ENCODE data around the gene PLSCR3.
A peak's percentile ranks its signal among the peaks of the same experiment; 100 is the strongest.

Gene PLSCR3

DNA sequence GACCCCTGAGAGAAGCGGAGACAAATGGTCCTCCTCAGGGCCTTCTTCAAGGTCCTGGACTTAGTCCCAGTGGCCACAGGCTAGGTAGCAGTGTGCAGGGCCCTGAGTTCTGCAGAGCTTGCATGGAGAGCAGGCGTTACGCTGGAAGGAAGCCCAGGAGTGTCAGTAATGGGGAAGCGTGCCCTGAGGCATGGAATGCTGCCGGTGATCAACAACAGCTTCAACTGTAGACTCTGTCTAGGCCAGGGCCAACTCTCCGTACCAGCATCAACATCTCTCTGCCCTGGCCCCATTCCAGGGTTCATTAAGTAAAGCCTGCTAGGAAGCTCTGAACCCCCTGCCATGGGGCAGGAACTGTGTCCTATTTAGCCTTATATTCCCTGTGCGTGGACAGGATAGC is 14.0 kb downstream of the PLSCR3 start:
- Histone ChIP-seq H2AK5ac (ENCODE audit: low read depth, low read length) (peak overlapping the region; percentile 1), H2BK120ac (ENCODE audit: low read depth, low read length) (no peak overlapping the region), H2BK5ac (ENCODE audit: low read length) (no peak overlapping the region), H3K9ac (ENCODE audit: low read depth, low read length, poor library complexity) (no peak overlapping the region), H3K36me3 (replicated peaks in 1 of 2; ENCODE audit: control insufficient read depth in 2 of 2, insufficient read depth in 2 of 2, low read length in 2 of 2) (no peaks in the 10 kb centered on the region), H3K27me3 (ENCODE audit: control insufficient read depth in 3 of 3, insufficient read depth in 3 of 3, low read depth in 1 of 3, low read length in 3 of 3) (peaks cover 3 to 56% (median 49%) of the 10 kb centered on the region in 3 experiments), H4K8ac (ENCODE audit: low read depth, low read length) (no peak overlapping the region), H3K14ac (ENCODE audit: low read length) (no peak overlapping the region), H3K79me1 (ENCODE audit: low read depth, low read length) (no peaks in the 10 kb centered on the region), H2AFZ (ENCODE audit: low read length) (peak overlapping the region; percentile 86), H3K4me1 (ENCODE audit: control insufficient read depth in 2 of 2, insufficient read depth in 1 of 2, low read depth in 1 of 2, low read length in 2 of 2) (peaks cover 8 to 10% of the 10 kb centered on the region in 2 donors), H2BK12ac (ENCODE audit: low read length) (no peak overlapping the region), H4K91ac (ENCODE audit: low read depth, low read length, poor library complexity) (no peak overlapping the region), H3K4me2 (ENCODE audit: insufficient read depth, low read length, poor library complexity, severe bottlenecking) (no peak overlapping the region), H2BK15ac (ENCODE audit: low read length) (peak overlapping the region; percentile 91), H3K4ac (ENCODE audit: low read length) (no peak overlapping the region), H3K27ac (replicated peaks; ENCODE audit: low read length) (no peak overlapping the region), H3K23ac (ENCODE audit: low read depth, low read length, poor library complexity) (peak overlapping the region; percentile 91), H3K18ac (ENCODE audit: low read length) (peak overlapping the region; percentile 77), H3K4me3 (ENCODE audit: low read length in 2 of 2) (no peak overlapping the region), H3K9me3 (replicated peaks in 1 of 2; ENCODE audit: control insufficient read depth in 2 of 2, insufficient read depth in 1 of 2, low read depth in 1 of 2, low read length in 2 of 2) (peaks cover 11 to 17% of the 10 kb centered on the region in 2 donors)
- WGBS, 2 donors (ENCODE audit: extremely low coverage in 2 of 2, insufficient read length in 2 of 2, insufficient replicate concordance in 1 of 2), result no CpG with 5 or more reads among the region's 7 CpGs
- no peak for DNase-seq (ENCODE audit: low spot score)

DNA sequence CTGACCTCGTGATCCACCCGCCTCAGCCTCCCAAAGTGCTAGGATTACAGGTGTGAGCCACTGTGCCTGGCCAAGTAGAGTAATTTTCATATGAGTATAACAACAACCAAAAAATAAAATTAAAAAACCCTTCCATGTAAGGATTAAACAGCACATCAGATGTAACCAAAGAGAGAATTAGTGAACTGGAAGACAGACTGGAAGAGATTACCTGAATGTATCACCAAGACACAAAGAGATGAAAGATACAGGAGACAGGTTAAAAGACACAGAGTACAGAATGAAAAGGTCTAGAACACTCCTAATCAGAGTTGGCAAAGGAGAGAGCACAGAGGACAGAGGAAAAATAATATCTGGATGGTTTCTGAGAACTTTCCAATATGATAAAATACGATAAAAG is 15.2 kb downstream of the PLSCR3 start:
- Histone ChIP-seq H3K79me1 (ENCODE audit: low read depth, low read length) (no peaks in the 10 kb centered on the region), H3K4ac (ENCODE audit: low read length) (no peak overlapping the region), H3K14ac (ENCODE audit: low read length) (no peak overlapping the region), H4K8ac (ENCODE audit: low read depth, low read length) (no peak overlapping the region), H2BK120ac (ENCODE audit: low read depth, low read length) (no peak overlapping the region), H3K4me3 (ENCODE audit: low read length in 2 of 2) (no peak overlapping the region), H3K4me1 (ENCODE audit: control insufficient read depth in 2 of 2, insufficient read depth in 1 of 2, low read depth in 1 of 2, low read length in 2 of 2) (peaks cover 7 to 8% of the 10 kb centered on the region in 2 donors), H3K9me3 (replicated peaks in 1 of 2; ENCODE audit: control insufficient read depth in 2 of 2, insufficient read depth in 1 of 2, low read depth in 1 of 2, low read length in 2 of 2) (peaks cover 11 to 17% of the 10 kb centered on the region in 2 donors), H3K4me2 (ENCODE audit: insufficient read depth, low read length, poor library complexity, severe bottlenecking) (no peak overlapping the region), H3K27me3 (ENCODE audit: control insufficient read depth in 3 of 3, insufficient read depth in 3 of 3, low read depth in 1 of 3, low read length in 3 of 3) (peaks cover 3 to 49% (median 42%) of the 10 kb centered on the region in 3 experiments), H2AFZ (ENCODE audit: low read length) (no peak overlapping the region), H2BK12ac (ENCODE audit: low read length) (no peak overlapping the region), H3K27ac (replicated peaks; ENCODE audit: low read length) (no peak overlapping the region), H3K36me3 (replicated peaks in 1 of 2; ENCODE audit: control insufficient read depth in 2 of 2, insufficient read depth in 2 of 2, low read length in 2 of 2) (no peaks in the 10 kb centered on the region), H2BK5ac (ENCODE audit: low read length) (no peak overlapping the region), H2BK15ac (ENCODE audit: low read length) (no peak overlapping the region), H3K9ac (ENCODE audit: low read depth, low read length, poor library complexity) (no peak overlapping the region), H3K18ac (ENCODE audit: low read length) (no peak overlapping the region), H2AK5ac (ENCODE audit: low read depth, low read length) (no peak overlapping the region), H3K23ac (ENCODE audit: low read depth, low read length, poor library complexity) (no peak overlapping the region), H4K91ac (ENCODE audit: low read depth, low read length, poor library complexity) (no peak overlapping the region)
- WGBS, 2 donors (ENCODE audit: extremely low coverage in 2 of 2, insufficient read length in 2 of 2, insufficient replicate concordance in 1 of 2), result no CpG with 5 or more reads among the region's 3 CpGs
- no peak for DNase-seq (ENCODE audit: low spot score)

DNA sequence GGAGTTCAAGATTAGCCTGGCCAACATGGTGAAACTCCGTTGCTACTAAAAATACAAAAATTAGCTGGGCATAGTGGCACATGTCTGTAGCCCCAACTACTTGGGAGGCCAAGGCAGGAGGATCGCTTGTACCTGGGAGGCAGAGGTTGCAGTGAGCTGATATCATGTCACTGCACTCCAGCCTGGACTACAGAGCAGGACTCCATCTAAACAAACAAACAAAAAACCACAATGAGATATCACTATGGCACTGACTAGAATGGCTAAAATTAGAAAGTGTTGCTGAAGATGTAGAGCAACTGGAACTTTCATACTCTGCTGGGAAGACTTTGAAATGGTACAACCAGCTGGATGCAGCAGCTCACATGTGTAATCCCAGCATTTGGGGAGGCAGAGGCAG is 20.0 kb downstream of the PLSCR3 start:
- no peak for DNase-seq (ENCODE audit: low spot score)
- no peak overlapping the region for H2BK12ac ChIP-seq (ENCODE audit: low read length)
- no peaks in the 10 kb centered on the region for H3K36me3 ChIP-seq (replicated peaks in 1 of 2; ENCODE audit: control insufficient read depth in 2 of 2, insufficient read depth in 2 of 2, low read length in 2 of 2)
- H4K8ac ChIP-seq (ENCODE audit: low read depth, low read length), result no peak overlapping the region
- H2BK15ac ChIP-seq (ENCODE audit: low read length), result no peak overlapping the region
- peaks cover 2 to 4% of the 10 kb centered on the region in 2 donors for H3K9me3 ChIP-seq (replicated peaks in 1 of 2; ENCODE audit: control insufficient read depth in 2 of 2, insufficient read depth in 1 of 2, low read depth in 1 of 2, low read length in 2 of 2)
- H3K23ac ChIP-seq (ENCODE audit: low read depth, low read length, poor library complexity), result no peak overlapping the region
- peaks cover 0 to 9% (median 0%) of the 10 kb centered on the region in 3 experiments for H3K27me3 ChIP-seq (ENCODE audit: control insufficient read depth in 3 of 3, insufficient read depth in 3 of 3, low read depth in 1 of 3, low read length in 3 of 3)
- H2AK5ac ChIP-seq (ENCODE audit: low read depth, low read length), result no peak overlapping the region
- no peak overlapping the region for H3K9ac ChIP-seq (ENCODE audit: low read depth, low read length, poor library complexity)
- no peak overlapping the region for H2AFZ ChIP-seq (ENCODE audit: low read length)
- H3K4me1 ChIP-seq (ENCODE audit: control insufficient read depth in 2 of 2, insufficient read depth in 1 of 2, low read depth in 1 of 2, low read length in 2 of 2), result no peaks in the 10 kb centered on the region
- H3K18ac ChIP-seq (ENCODE audit: low read length), result no peak overlapping the region
- no peaks in the 10 kb centered on the region for H3K79me1 ChIP-seq (ENCODE audit: low read depth, low read length)
- no peak overlapping the region for H3K4me2 ChIP-seq (ENCODE audit: insufficient read depth, low read length, poor library complexity, severe bottlenecking)
- H2BK5ac ChIP-seq (ENCODE audit: low read length), result no peak overlapping the region
- H3K4me3 ChIP-seq (ENCODE audit: low read length in 2 of 2), result no peak overlapping the region
- H2BK120ac ChIP-seq (ENCODE audit: low read depth, low read length), result no peak overlapping the region
- H3K27ac ChIP-seq (replicated peaks; ENCODE audit: low read length), result no peak overlapping the region
- WGBS, 2 donors (ENCODE audit: extremely low coverage in 2 of 2, insufficient read length in 2 of 2, insufficient replicate concordance in 1 of 2), result no CpG with 5 or more reads among the region's 2 CpGs
- H3K14ac ChIP-seq (ENCODE audit: low read length), result peak overlapping the region; percentile 71
- no peak overlapping the region for H4K91ac ChIP-seq (ENCODE audit: low read depth, low read length, poor library complexity)
- H3K4ac ChIP-seq (ENCODE audit: low read length), result no peak overlapping the region

DNA sequence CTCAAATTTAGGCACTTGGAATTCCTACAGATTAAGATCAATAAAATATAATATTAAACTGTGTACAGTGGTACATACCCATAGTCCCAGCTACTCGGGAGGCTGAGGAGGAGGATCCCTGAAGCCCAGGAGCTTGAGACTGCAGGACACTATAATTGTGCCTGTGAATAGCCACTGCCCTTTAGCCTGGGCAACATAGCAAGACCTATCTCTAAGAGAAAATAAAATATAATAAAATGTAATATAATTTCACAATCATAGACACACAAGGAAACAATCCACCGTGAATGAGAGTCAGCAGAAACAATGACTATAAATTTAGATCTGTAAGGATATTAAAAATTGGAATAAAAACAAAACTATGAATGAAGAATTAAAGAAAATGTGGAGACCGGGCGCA is 23.5 kb downstream of the PLSCR3 start:
- Histone ChIP-seq H3K4ac (ENCODE audit: low read length) (no peak overlapping the region), H3K4me3 (ENCODE audit: low read length in 2 of 2) (no peak overlapping the region), H3K9ac (ENCODE audit: low read depth, low read length, poor library complexity) (no peak overlapping the region), H3K9me3 (replicated peaks in 1 of 2; ENCODE audit: control insufficient read depth in 2 of 2, insufficient read depth in 1 of 2, low read depth in 1 of 2, low read length in 2 of 2) (no peaks in the 10 kb centered on the region), H2BK12ac (ENCODE audit: low read length) (no peak overlapping the region), H3K14ac (ENCODE audit: low read length) (no peak overlapping the region), H3K4me2 (ENCODE audit: insufficient read depth, low read length, poor library complexity, severe bottlenecking) (no peak overlapping the region), H3K36me3 (replicated peaks in 1 of 2; ENCODE audit: control insufficient read depth in 2 of 2, insufficient read depth in 2 of 2, low read length in 2 of 2) (no peaks in the 10 kb centered on the region), H3K4me1 (ENCODE audit: control insufficient read depth in 2 of 2, insufficient read depth in 1 of 2, low read depth in 1 of 2, low read length in 2 of 2) (peaks cover 0 to 2% of the 10 kb centered on the region in 2 donors), H3K27me3 (ENCODE audit: control insufficient read depth in 3 of 3, insufficient read depth in 3 of 3, low read depth in 1 of 3, low read length in 3 of 3) (peaks cover 0 to 17% (median 0%) of the 10 kb centered on the region in 3 experiments), H2BK120ac (ENCODE audit: low read depth, low read length) (no peak overlapping the region), H2BK5ac (ENCODE audit: low read length) (no peak overlapping the region), H3K79me1 (ENCODE audit: low read depth, low read length) (no peaks in the 10 kb centered on the region), H3K27ac (replicated peaks; ENCODE audit: low read length) (no peak overlapping the region), H4K91ac (ENCODE audit: low read depth, low read length, poor library complexity) (no peak overlapping the region), H2AFZ (ENCODE audit: low read length) (no peak overlapping the region), H2BK15ac (ENCODE audit: low read length) (no peak overlapping the region), H2AK5ac (ENCODE audit: low read depth, low read length) (no peak overlapping the region), H4K8ac (ENCODE audit: low read depth, low read length) (no peak overlapping the region), H3K23ac (ENCODE audit: low read depth, low read length, poor library complexity) (no peak overlapping the region), H3K18ac (ENCODE audit: low read length) (no peak overlapping the region)
- no peak for DNase-seq (ENCODE audit: low spot score)
- no CpG with 5 or more reads among the region's 4 CpGs for WGBS, 2 donors (ENCODE audit: extremely low coverage in 2 of 2, insufficient read length in 2 of 2, insufficient replicate concordance in 1 of 2)

All from neuronal stem cell (in vitro differentiated cells).